ENCODE measurements around the gene ASB9. TPM values are rescaled to one million over a fixed set of nuclear protein-coding genes. Genes with fewer than 3 reads are reported as not detected.
"Not testable (repeated sequence)": the region's sequence is repeated elsewhere in the genome, so short reads cannot be mapped to it uniquely, and the experiment has no call there.

The ASB9 gene
- total RNA-seq (4.9 TPM), polyA plus RNA-seq (3.3 TPM)
- long read RNA-seq, donor 1 = 0 reads
- long read RNA-seq, donor 2, partial matches to known transcripts = 0 of 5 reads
- long read RNA-seq, donor 2, other reads (novel, unspliced or antisense) = 0 of 5 reads
- long read RNA-seq, donor 3, partial matches to known transcripts = 0 of 4 reads
- long read RNA-seq, donor 3, other reads (novel, unspliced or antisense) = 0 of 4 reads
- long read RNA-seq, donor 4, partial matches to known transcripts = 0 of 2 reads
- long read RNA-seq, donor 4, other reads (novel, unspliced or antisense) = 0 of 2 reads
- long read RNA-seq, donor 5, partial matches to known transcripts = 0 of 3 reads
- long read RNA-seq, donor 5, other reads (novel, unspliced or antisense) = 0 of 3 reads
- long read RNA-seq, donor 6, partial matches to known transcripts = 0 of 2 reads
- long read RNA-seq, donor 6, other reads (novel, unspliced or antisense) = 0 of 2 reads
- long read RNA-seq, donor 7, partial matches to known transcripts = 0 of 1 reads
- long read RNA-seq, donor 7, other reads (novel, unspliced or antisense) = 0 of 1 reads
- long read RNA-seq, donor 8, partial matches to known transcripts = 0 of 1 reads
- long read RNA-seq, donor 8, other reads (novel, unspliced or antisense) = 0 of 1 reads
- long read RNA-seq, donor 9, partial matches to known transcripts = 0 of 3 reads
- long read RNA-seq, donor 9, other reads (novel, unspliced or antisense) = 0 of 3 reads
- long read RNA-seq, donor 10, partial matches to known transcripts = 0 of 2 reads
- long read RNA-seq, donor 10, other reads (novel, unspliced or antisense) = 0 of 2 reads

GRCh38 chrX:15269618-15270521 is at the start of gene ASB9:
ASB9 (minus strand) TSS chrX:15270083; CDS start chrX:15269874, 209 bp downstream.
- no peak within 1 kb of the TSS for H3K4me3 ChIP-seq (ENCODE audit: low read length in 2 of 2)
- 30% methylated on average over 15 of the region's 15 CpGs for WGBS
- no peaks in the 10 kb centered on the region for H3K36me3 ChIP-seq (ENCODE audit: control insufficient read depth in 2 of 2, insufficient read depth in 2 of 2, low read length in 1 of 2)
- no peaks in the 10 kb centered on the region for H3K27me3 ChIP-seq (ENCODE audit: control insufficient read depth in 2 of 2, insufficient read depth in 1 of 2, low read length in 1 of 2)
- peak within 1 kb of the TSS in 1 of 2 donors; percentile 28 for H3K27ac ChIP-seq (ENCODE audit: low read depth in 1 of 2, low read length in 1 of 2)
- peak in 7 of 9 donors; percentile 3 to 58 (median 18) for DNase-seq (ENCODE audit: low read depth in 6 of 9, low spot score in 9 of 9)
- H3K9me3 ChIP-seq (ENCODE audit: control insufficient read depth in 2 of 2, insufficient read depth in 1 of 2, low read length in 1 of 2) = peaks cover 0 to 2% of the 10 kb centered on the region in 2 donors
- H3K4me1 ChIP-seq (ENCODE audit: control insufficient read depth in 2 of 2, insufficient read depth in 2 of 2, low read length in 2 of 2) = peaks cover 0 to 3% of the 10 kb centered on the region in 2 donors

- WGBS = over 99% methylated on average over 4 of the region's 4 CpGs
- Histone ChIP-seq H3K27me3 (ENCODE audit: control insufficient read depth in 2 of 2, insufficient read depth in 1 of 2, low read length in 1 of 2) (no peaks in the 10 kb centered on the region), H3K9me3 (ENCODE audit: control insufficient read depth in 2 of 2, insufficient read depth in 1 of 2, low read length in 1 of 2) (no peaks in the 10 kb centered on the region), H3K36me3 (ENCODE audit: control insufficient read depth in 2 of 2, insufficient read depth in 2 of 2, low read length in 1 of 2) (peaks cover 3% of the 10 kb centered on the region in 2 donors), H3K4me1 (ENCODE audit: control insufficient read depth in 2 of 2, insufficient read depth in 2 of 2, low read length in 2 of 2) (no peaks in the 10 kb centered on the region), H3K4me3 (ENCODE audit: low read length in 2 of 2) (no peak overlapping the region), H3K27ac (ENCODE audit: low read depth in 1 of 2, low read length in 1 of 2) (no peak overlapping the region)
- DNase-seq (ENCODE audit: low read depth in 6 of 9, low spot score in 9 of 9) = no peak
These were observed 49.2 kb upstream of the ASB9 start for GRCh38 chrX:15319075-15319474.

- no peak within 1 kb of the TSS for H3K4me3 ChIP-seq (ENCODE audit: low read length in 2 of 2)
- no peaks in the 10 kb centered on the region for H3K9me3 ChIP-seq (ENCODE audit: control insufficient read depth in 2 of 2, insufficient read depth in 1 of 2, low read length in 1 of 2)
- 89% methylated on average over 3 of the region's 3 CpGs for WGBS
- H3K27ac ChIP-seq (ENCODE audit: low read depth in 1 of 2, low read length in 1 of 2) = no peak within 1 kb of the TSS
- no peaks in the 10 kb centered on the region for H3K27me3 ChIP-seq (ENCODE audit: control insufficient read depth in 2 of 2, insufficient read depth in 1 of 2, low read length in 1 of 2)
- DNase-seq (ENCODE audit: low read depth in 6 of 9, low spot score in 9 of 9) = no peak
- no peaks in the 10 kb centered on the region for H3K36me3 ChIP-seq (ENCODE audit: control insufficient read depth in 2 of 2, insufficient read depth in 2 of 2, low read length in 1 of 2)
- no peaks in the 10 kb centered on the region for H3K4me1 ChIP-seq (ENCODE audit: control insufficient read depth in 2 of 2, insufficient read depth in 2 of 2, low read length in 2 of 2)
These were observed 45.6 kb upstream of the ASB9 start, which contains the start of gene ASB11 for GRCh38 chrX:15315509-15315908. ASB11 (minus strand) TSS chrX:15315640; CDS start chrX:15315605, 35 bp downstream.

GRCh38 chrX:15314472-15314871 is 44.6 kb upstream of the ASB9 start:
- DNase-seq (ENCODE audit: low read depth in 6 of 9, low spot score in 9 of 9) = no peak
- Histone ChIP-seq H3K9me3 (ENCODE audit: control insufficient read depth in 2 of 2, insufficient read depth in 1 of 2, low read length in 1 of 2) (no peaks in the 10 kb centered on the region), H3K4me3 (ENCODE audit: low read length in 2 of 2) (no peak overlapping the region), H3K36me3 (ENCODE audit: control insufficient read depth in 2 of 2, insufficient read depth in 2 of 2, low read length in 1 of 2) (no peaks in the 10 kb centered on the region), H3K4me1 (ENCODE audit: control insufficient read depth in 2 of 2, insufficient read depth in 2 of 2, low read length in 2 of 2) (no peaks in the 10 kb centered on the region), H3K27ac (ENCODE audit: low read depth in 1 of 2, low read length in 1 of 2) (no peak overlapping the region), H3K27me3 (ENCODE audit: control insufficient read depth in 2 of 2, insufficient read depth in 1 of 2, low read length in 1 of 2) (no peaks in the 10 kb centered on the region)
- 81% methylated on average over 2 of the region's 2 CpGs for WGBS

GRCh38 chrX:15311119-15311518 is 41.2 kb upstream of the ASB9 start:
- WGBS = 100% methylated on average over 3 of the region's 3 CpGs
- no peak overlapping the region for H3K4me3 ChIP-seq (ENCODE audit: low read length in 2 of 2)
- no peak overlapping the region for H3K27ac ChIP-seq (ENCODE audit: low read depth in 1 of 2, low read length in 1 of 2)
- DNase-seq (ENCODE audit: low read depth in 6 of 9, low spot score in 9 of 9) = no peak
- no peaks in the 10 kb centered on the region for H3K36me3 ChIP-seq (ENCODE audit: control insufficient read depth in 2 of 2, insufficient read depth in 2 of 2, low read length in 1 of 2)
- H3K9me3 ChIP-seq (ENCODE audit: control insufficient read depth in 2 of 2, insufficient read depth in 1 of 2, low read length in 1 of 2) = no peaks in the 10 kb centered on the region
- no peaks in the 10 kb centered on the region for H3K4me1 ChIP-seq (ENCODE audit: control insufficient read depth in 2 of 2, insufficient read depth in 2 of 2, low read length in 2 of 2)
- no peaks in the 10 kb centered on the region for H3K27me3 ChIP-seq (ENCODE audit: control insufficient read depth in 2 of 2, insufficient read depth in 1 of 2, low read length in 1 of 2)

GRCh38 chrX:15310117-15310516 is 40.2 kb upstream of the ASB9 start:
- WGBS = 65% methylated on average over 3 of the region's 3 CpGs

GRCh38 chrX:15305899-15306298 is 36.0 kb upstream of the ASB9 start:
- not testable (repeated sequence) for H3K4me1 ChIP-seq (ENCODE audit: control insufficient read depth in 2 of 2, insufficient read depth in 2 of 2, low read length in 2 of 2); H3K9me3 ChIP-seq (ENCODE audit: control insufficient read depth in 2 of 2, insufficient read depth in 1 of 2, low read length in 1 of 2); H3K36me3 ChIP-seq (ENCODE audit: control insufficient read depth in 2 of 2, insufficient read depth in 2 of 2, low read length in 1 of 2); H3K4me3 ChIP-seq (ENCODE audit: low read length in 2 of 2); H3K27ac ChIP-seq (ENCODE audit: low read depth in 1 of 2, low read length in 1 of 2); H3K27me3 ChIP-seq (ENCODE audit: control insufficient read depth in 2 of 2, insufficient read depth in 1 of 2, low read length in 1 of 2); DNase-seq (ENCODE audit: low read depth in 6 of 9, low spot score in 9 of 9)
- 98% methylated on average over 3 of the region's 3 CpGs for WGBS

More at GRCh38 chrX:15310117-15310516, 40.2 kb upstream of the ASB9 start:
- DNase-seq (ENCODE audit: low read depth in 6 of 9, low spot score in 9 of 9) = no peak
- Histone ChIP-seq H3K27me3 (ENCODE audit: control insufficient read depth in 2 of 2, insufficient read depth in 1 of 2, low read length in 1 of 2) (no peaks in the 10 kb centered on the region), H3K36me3 (ENCODE audit: control insufficient read depth in 2 of 2, insufficient read depth in 2 of 2, low read length in 1 of 2) (no peaks in the 10 kb centered on the region), H3K27ac (ENCODE audit: low read depth in 1 of 2, low read length in 1 of 2) (no peak overlapping the region), H3K9me3 (ENCODE audit: control insufficient read depth in 2 of 2, insufficient read depth in 1 of 2, low read length in 1 of 2) (no peaks in the 10 kb centered on the region), H3K4me3 (ENCODE audit: low read length in 2 of 2) (no peak overlapping the region), H3K4me1 (ENCODE audit: control insufficient read depth in 2 of 2, insufficient read depth in 2 of 2, low read length in 2 of 2) (no peaks in the 10 kb centered on the region)

- DNase-seq (ENCODE audit: low read depth in 6 of 9, low spot score in 9 of 9) = peak in 1 of 9 donors; percentile 19
- 13% methylated on average over 4 of the region's 4 CpGs for WGBS
- Histone ChIP-seq H3K27me3 (ENCODE audit: control insufficient read depth in 2 of 2, insufficient read depth in 1 of 2, low read length in 1 of 2) (no peaks in the 10 kb centered on the region), H3K4me1 (ENCODE audit: control insufficient read depth in 2 of 2, insufficient read depth in 2 of 2, low read length in 2 of 2) (no peaks in the 10 kb centered on the region), H3K36me3 (ENCODE audit: control insufficient read depth in 2 of 2, insufficient read depth in 2 of 2, low read length in 1 of 2) (no peaks in the 10 kb centered on the region), H3K4me3 (ENCODE audit: low read length in 2 of 2) (no peak overlapping the region), H3K9me3 (ENCODE audit: control insufficient read depth in 2 of 2, insufficient read depth in 1 of 2, low read length in 1 of 2) (no peaks in the 10 kb centered on the region), H3K27ac (ENCODE audit: low read depth in 1 of 2, low read length in 1 of 2) (no peak overlapping the region)
These were observed 32.0 kb upstream of the ASB9 start for GRCh38 chrX:15301924-15302323.
